OCI-LY7 (cell line): ENCODE measurements around the gene SNCB. TPM values are rescaled to one million over a fixed set of nuclear protein-coding genes. Genes with fewer than 3 reads are reported as not detected.

Experiments used
- BruUV-seq: library from RNA; stranded (reverse); fragments of 400-500 nt; replicated peaks from 2 replicates; lab custom pipeline; 2021; lab: Mats Ljungman, UMichigan
- CTCF ChIA-PET: fragments of 300-600 bp; sonication (Branson Sonifier 250); formaldehyde crosslinking; loops from one replicate; lab custom pipeline; 2022; ENCODE audit warnings: antibody characterized with exemption; ENCODE audit not compliant: unreplicated experiment; lab: Charles Lee
- POLR2A ChIA-PET: fragments of 300-600 bp; sonication (Branson Sonifier 250); formaldehyde crosslinking; loops from one replicate; lab custom pipeline; 2022; ENCODE audit warnings: antibody characterized with exemption; lab: Charles Lee
- DNase-seq: peaks from one replicate; pipeline ENCODE4 v3.0.0-alpha.2; 2015; ENCODE audit warnings: low spot score
- H2AFZ ChIP-seq: fragments of 200-600 bp; sonication (generic), shearing (Covaris generic); 2 replicates; pipeline ENCODE4 v1.6.1; 2014; ENCODE audit warnings: mild to moderate bottlenecking, antibody characterized with exemption, low read length, moderate library complexity
- H3K27ac ChIP-seq: fragments of 200-600 bp; sonication (generic); 2 replicates; pipeline ENCODE4 v1.5.1; 2014; ENCODE audit warnings: mixed run types, low read depth, mild to moderate bottlenecking, moderate library complexity, low read length, inconsistent platforms; ENCODE audit not compliant: poor library complexity, severe bottlenecking
- H3K36me3 ChIP-seq: fragments of 200-600 bp; sonication (generic); 2 replicates; pipeline ENCODE4 v1.6.1; 2014; ENCODE audit warnings: mild to moderate bottlenecking, antibody characterized with exemption, low read length, moderate library complexity, mixed read lengths; ENCODE audit not compliant: insufficient read depth
- H3K4me1 ChIP-seq: fragments of 200-600 bp; sonication (generic); 2 replicates; pipeline ENCODE4 v1.5.1; 2014; ENCODE audit warnings: mild to moderate bottlenecking, low read length; ENCODE audit not compliant: insufficient read depth, poor library complexity, severe bottlenecking
- H3K4me2 ChIP-seq: fragments of 200-600 bp; sonication (generic); 2 replicates; pipeline ENCODE4 v1.6.1; 2014; ENCODE audit warnings: mild to moderate bottlenecking, low read length
- H3K4me3 ChIP-seq: fragments of 200-600 bp; sonication (generic); 2 replicates; pipeline ENCODE4 v1.5.1; 2014; ENCODE audit warnings: mild to moderate bottlenecking, low read depth, low read length; ENCODE audit not compliant: poor library complexity, severe bottlenecking
- H3K79me2 ChIP-seq: fragments of 200-600 bp; sonication (generic); 2 replicates; pipeline ENCODE4 v1.6.1; 2016; ENCODE audit warnings: low read depth, mild to moderate bottlenecking, low read length, moderate library complexity, mixed read lengths; ENCODE audit not compliant: insufficient read depth
- H3K9me2 ChIP-seq: fragments of 200-600 bp; sonication (generic); 2 replicates; pipeline ENCODE4 v1.6.1; 2016; ENCODE audit warnings: mild to moderate bottlenecking, low read length, mixed read lengths; ENCODE audit not compliant: insufficient read depth
- H3K9me3 ChIP-seq: fragments of 200-600 bp; sonication (generic); 2 replicates; pipeline ENCODE4 v1.6.1; 2014; ENCODE audit warnings: mild to moderate bottlenecking, mixed run types, low read length, mixed read lengths
- H4K20me1 ChIP-seq: fragments of 200-600 bp; sonication (generic); 2 replicates; pipeline ENCODE4 v1.6.1; 2014; ENCODE audit warnings: mild to moderate bottlenecking, antibody characterized with exemption, low read length, moderate library complexity, mixed read lengths; ENCODE audit not compliant: insufficient read depth
- EZH2phosphoT487 ChIP-seq: fragments of 200-600 bp; sonication (generic); IDR thresholded peaks from 2 replicates; pipeline ENCODE4 v1.6.1; 2018; ENCODE audit warnings: low read depth, borderline replicate concordance, mild to moderate bottlenecking, mixed run types, antibody characterized with exemption, low read length, moderate library complexity, mixed read lengths
- intact Hi-C: fragments of 100-400 bp; cut with micrococcal nuclease; formaldehyde crosslinking; loops from one replicate; pipeline ENCODE4 v1.10.0; 2022; ENCODE audit not compliant: unreplicated experiment
- total RNA-seq, 2 experiments: library from RNA; depleted of rRNA in 1 of 2; stranded (reverse); fragments of >200 nt in 1 of 2; shearing (Covaris generic) in 1 of 2; gene quantifications; 2 replicates each; pipeline ENCODE4 v1.2.3, GENCODE V29; 2014 to 2022
- TF ChIP-seq, protein P1 (sequence below): fragments of 200-600 bp; sonication (generic); conservative IDR thresholded peaks from 2 replicates; pipeline ENCODE4 v1.5.1; 2014; ENCODE audit warnings: mild to moderate bottlenecking, antibody characterized with exemption, low read length, moderate library complexity, mixed read lengths

SNCB gene
- total RNA-seq, 2 experiments from 2014 or later: 0.50 to 3.5 TPM

DNA sequence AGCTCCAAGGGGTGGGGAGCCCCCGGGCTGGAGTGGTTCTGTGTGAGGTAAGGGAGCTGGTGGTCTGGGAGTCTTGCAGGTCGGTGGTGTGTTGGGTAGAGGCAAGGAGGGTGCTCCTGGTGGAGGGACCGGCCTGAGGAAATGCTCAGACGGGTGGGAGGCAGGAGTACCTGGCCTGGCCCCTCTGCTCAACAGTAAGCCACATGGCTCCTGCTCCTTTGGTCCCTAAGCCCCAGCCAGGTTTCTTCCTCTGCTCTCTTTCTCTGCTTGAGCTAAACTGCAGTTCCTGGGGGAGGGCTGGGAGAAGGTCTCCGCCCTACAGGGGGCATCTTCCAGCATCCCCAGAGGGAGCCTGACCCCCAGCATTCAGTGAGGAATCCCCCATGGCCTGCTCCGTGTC lies 34.1 kb upstream of the SNCB start:
- CTCF ChIA-PET: no interaction called here
- no peaks in the 10 kb centered on the region for H3K4me1 ChIP-seq
- no peaks in the 10 kb centered on the region for H3K9me2 ChIP-seq
- TF ChIP-seq, protein P1, sequence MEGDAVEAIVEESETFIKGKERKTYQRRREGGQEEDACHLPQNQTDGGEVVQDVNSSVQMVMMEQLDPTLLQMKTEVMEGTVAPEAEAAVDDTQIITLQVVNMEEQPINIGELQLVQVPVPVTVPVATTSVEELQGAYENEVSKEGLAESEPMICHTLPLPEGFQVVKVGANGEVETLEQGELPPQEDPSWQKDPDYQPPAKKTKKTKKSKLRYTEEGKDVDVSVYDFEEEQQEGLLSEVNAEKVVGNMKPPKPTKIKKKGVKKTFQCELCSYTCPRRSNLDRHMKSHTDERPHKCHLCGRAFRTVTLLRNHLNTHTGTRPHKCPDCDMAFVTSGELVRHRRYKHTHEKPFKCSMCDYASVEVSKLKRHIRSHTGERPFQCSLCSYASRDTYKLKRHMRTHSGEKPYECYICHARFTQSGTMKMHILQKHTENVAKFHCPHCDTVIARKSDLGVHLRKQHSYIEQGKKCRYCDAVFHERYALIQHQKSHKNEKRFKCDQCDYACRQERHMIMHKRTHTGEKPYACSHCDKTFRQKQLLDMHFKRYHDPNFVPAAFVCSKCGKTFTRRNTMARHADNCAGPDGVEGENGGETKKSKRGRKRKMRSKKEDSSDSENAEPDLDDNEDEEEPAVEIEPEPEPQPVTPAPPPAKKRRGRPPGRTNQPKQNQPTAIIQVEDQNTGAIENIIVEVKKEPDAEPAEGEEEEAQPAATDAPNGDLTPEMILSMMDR: no peak
- TF ChIP-seq EZH2phosphoT487: no peak
- no peaks in the 10 kb centered on the region for H3K9me3 ChIP-seq
- POLR2A ChIA-PET: no interaction called here
- H3K36me3 ChIP-seq: no peaks in the 10 kb centered on the region
- H3K27ac ChIP-seq: no peak overlapping the region
- no peak for DNase-seq
- H2AFZ ChIP-seq: no peak overlapping the region
- no TSS peak for BruUV-seq
- no peaks in the 10 kb centered on the region for H4K20me1 ChIP-seq
- H3K79me2 ChIP-seq: no peaks in the 10 kb centered on the region
- H3K4me2 ChIP-seq: no peak overlapping the region
- intact Hi-C loops: loop anchor here (10.0 kb wide), 1 partner anchor 420 kb away; the partner anchor contains the start of gene FGFR4
- no peak overlapping the region for H3K4me3 ChIP-seq

DNA sequence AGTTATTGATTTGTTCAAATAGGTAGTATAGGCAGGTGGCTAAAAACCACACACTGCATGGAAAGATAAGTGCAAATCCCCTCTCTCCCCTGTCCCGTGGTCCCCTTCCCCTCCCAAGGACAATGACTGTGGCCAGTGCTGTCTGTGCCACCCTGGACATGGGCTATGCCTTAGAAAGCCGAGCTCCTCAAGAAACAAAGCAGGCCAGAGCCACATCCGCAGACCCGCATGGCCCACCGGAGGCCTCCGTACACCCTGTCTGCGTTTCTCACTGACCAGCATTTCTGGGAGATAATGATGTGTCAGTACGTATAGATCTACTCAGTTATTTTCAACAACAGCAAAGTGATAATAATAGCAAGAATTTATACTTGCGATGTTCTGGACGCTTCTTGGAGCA lies 33.2 kb upstream of the SNCB start:
- ChIA-PET CTCF (no interaction called here), POLR2A (interaction anchor here (0.5 to 0.7 kb wide), 2 partner anchors 121 to 448 kb away, joined by 3 read pairs; no protein-coding TSS in a partner anchor)
- Histone ChIP-seq H3K36me3 (no peaks in the 10 kb centered on the region), H3K4me1 (peaks cover 4% of the 10 kb centered on the region), H3K4me2 (no peak overlapping the region), H3K4me3 (no peak overlapping the region), H3K79me2 (no peaks in the 10 kb centered on the region), H3K9me3 (no peaks in the 10 kb centered on the region), H2AFZ (no peak overlapping the region), H3K27ac (no peak overlapping the region), H4K20me1 (no peaks in the 10 kb centered on the region), H3K9me2 (no peaks in the 10 kb centered on the region)
- intact Hi-C loops: loop anchor here (10.0 kb wide), 1 partner anchor 421 kb away; the partner anchor contains the start of gene FGFR4
- BruUV-seq: no TSS peak
- TF ChIP-seq, protein P1: no peak
- TF ChIP-seq EZH2phosphoT487: no peak
- no peak for DNase-seq
